SH-SY5Y (cell line): ENCODE results near the gene LUC7L.

Source experiments
- GATA2 ChIP-seq: IDR thresholded peaks from 2 replicates; pipeline ENCODE4 v1.6.1; 2011; ENCODE audit warnings: mild to moderate bottlenecking, low read depth, low read length
- GATA3 ChIP-seq: IDR thresholded peaks from 2 replicates; pipeline ENCODE4 v1.6.1; 2011; ENCODE audit warnings: low read depth, mild to moderate bottlenecking, low read length, moderate library complexity

The LUC7L gene

DNA sequence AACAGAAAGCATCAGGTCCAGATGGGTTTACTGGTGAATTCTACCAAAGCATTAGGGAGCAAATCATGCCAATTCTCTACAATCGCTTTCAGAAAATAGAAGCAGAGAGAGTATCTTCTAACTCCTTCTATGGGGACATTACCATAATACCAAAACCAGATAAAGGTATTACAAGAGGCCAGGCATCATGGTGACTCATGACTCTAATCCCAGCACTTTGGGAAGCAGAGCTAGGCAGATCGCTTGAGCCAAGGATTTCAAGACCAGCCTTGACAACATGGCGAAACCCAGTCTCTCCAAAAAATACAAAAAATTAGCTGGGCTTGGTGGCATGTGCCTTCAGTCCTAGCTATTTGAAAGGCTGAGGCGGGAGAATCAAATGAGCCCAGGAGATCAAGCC, 26.0 kb downstream of the LUC7L start:
- TF ChIP-seq GATA3: no peak
- TF ChIP-seq GATA2: no peak

DNA sequence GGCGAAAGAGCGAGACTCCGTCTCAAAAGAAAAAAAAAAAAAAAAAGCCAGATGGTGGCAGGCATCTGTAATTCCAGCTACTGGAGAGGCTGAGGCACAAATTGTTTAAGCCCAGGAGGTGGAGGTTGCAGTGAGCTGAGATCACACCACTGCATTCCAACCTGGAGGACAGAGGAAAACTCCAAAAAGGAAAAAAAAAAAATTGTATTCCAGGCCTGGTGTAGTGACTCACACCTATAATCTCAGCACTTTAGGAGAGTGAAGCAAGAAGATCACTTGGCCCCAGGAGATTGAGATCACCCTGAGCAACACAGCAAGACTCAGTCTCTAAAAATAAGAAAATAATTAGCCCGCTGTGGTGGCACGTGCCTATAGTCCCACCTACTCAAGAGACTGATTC, 28.9 kb downstream of the LUC7L start:
- TF ChIP-seq GATA3 (no peak), GATA2 (no peak)

DNA sequence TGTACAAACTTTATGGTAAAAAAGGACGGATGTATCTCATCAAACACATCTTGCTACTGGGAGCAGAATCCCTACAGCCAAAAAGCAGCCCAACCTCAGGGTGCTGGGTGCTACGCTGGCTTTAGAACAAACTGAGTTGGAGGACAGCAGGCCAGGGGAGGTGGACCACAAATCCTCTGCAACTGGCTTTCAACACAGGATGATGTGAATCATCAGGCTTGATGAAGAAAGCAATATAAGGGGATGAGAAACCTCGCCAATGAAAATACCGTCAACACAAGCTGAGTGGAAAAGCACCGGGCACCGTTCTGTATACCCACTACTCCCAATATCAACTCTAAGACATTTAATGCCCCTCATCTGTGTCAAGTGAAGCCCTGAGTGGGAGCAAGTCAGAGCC, 34.7 kb downstream of the LUC7L start:
- TF ChIP-seq GATA3: no peak

DNA sequence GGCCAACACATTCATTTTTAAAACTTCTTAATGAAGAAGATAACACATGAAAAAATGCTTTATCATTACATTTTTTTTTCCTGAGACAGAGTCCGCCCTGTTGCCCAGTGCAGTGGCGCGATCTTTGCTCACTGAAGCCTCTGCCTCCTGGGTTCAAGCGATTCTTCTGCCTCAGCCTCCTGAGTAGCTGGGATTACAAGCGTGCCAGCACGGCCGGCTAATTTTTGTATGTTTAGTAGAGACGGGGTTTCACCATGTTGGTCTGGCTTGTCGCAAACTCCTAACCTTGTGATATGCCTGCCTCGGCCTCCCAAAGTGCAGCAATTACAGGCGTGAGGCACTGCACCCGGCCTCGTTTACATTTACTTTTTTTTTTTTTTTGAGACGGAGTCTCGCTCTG, 35.8 kb downstream of the LUC7L start:
- no peak for TF ChIP-seq GATA3
- TF ChIP-seq GATA2: no peak

DNA sequence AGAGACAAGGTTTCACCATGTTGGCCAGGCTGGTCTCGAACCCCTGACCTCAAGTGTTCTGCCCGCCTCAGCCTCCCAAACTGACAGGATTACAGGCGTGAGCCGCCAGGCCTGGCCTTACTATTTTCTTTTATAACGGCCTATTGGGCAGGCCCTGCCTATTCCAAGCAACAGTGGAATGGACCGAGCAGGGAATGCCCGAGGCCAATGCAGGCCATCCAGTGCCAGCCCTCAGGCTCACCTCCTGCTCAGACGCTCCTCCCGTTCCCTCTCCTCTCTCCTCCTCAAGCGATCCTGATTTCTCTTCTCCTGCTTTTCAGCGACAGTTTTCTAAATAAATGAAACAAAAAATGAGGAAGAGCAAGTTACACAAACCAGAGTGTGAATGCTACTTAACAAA, 36.6 kb downstream of the LUC7L start:
- TF ChIP-seq GATA3: no peak

DNA sequence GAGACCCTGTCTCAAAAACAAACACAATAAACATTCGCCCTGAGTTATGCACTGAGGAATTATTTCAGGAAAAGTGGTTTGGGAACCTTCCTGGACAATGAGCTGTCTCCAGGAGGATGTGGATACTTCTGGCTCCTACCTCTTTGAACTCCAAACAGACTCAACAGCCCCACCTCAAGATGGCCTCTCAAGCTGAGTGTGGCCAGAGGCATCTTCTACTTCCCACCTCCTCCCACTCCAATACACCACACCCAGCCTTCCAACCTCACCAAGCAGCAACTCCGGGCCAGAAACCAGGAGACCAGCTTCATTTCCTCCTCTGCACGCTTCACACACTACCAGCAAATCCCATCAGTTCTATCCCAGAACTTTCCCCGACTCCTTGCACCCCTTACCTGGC, 37.4 kb downstream of the LUC7L start:
- TF ChIP-seq GATA3 (no peak), GATA2 (no peak)

DNA sequence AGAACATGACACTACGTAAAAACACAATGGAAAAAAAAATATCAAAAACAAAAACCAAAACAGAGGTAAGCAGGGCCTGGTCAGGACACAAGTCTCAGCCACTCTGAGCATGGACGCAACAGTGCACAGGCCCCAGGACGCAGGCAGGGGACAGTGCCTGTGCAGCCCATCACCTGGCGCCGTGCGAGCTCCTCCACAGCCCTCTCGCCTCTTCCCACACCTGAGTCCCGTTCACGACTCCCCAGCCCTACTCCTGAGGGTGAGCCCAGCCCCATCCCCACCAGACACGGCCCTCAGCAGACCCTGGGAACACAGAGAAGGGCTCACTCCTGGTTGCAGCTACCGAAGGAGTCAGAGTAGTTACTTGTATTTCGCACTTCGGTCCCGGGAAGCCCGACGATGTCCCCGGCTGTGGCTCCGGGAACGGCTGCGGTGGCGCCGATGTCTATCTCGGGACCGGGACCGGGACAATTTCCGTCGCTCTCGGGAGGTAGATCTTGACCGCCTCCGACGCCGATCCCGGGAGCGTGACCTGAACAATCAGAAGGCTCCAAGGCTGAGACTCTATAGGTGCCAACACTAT, 39.6 kb downstream of the LUC7L start:
- TF ChIP-seq GATA3: no peak

DNA sequence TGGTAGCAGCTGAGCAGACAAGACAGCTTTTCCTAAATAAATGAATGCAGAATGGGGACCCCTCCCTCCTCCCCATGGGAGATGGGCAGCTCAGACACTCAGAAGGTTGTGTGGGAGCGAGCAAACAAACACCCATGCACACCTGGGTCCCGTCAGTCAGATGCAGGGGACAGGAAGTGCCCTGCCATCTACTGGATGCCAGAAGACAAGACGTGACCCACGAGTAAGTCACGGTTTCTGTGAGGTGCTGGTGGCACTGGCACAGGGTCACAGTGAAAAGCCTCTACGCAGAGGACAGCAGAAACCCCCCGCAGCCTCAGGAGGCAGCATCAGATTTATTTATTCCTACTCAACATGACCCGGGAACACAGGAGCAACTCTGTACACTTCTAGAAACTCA, 40.6 kb downstream of the LUC7L start:
- TF ChIP-seq GATA2 (no peak), GATA3 (no peak)

DNA sequence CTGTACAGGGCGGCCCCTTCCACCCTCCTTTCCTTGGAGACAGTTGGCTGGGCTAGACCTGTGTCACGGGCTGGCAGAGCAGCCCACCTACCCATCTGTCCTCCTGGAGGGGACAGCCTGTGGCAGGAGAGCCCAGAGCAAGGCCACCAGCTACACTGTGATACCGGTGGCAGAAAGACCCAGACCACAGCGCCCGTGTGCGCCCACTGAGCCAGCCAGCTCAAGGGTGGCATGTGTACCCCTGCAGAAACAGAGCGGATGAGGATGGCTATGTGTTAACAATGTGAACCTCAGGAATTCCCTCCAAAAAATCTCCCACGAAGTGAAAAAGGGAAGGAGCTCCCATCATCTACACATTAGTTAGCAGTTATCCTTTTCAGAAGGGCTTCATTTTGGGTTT, 41.9 kb downstream of the LUC7L start:
- TF ChIP-seq GATA2: no peak
- TF ChIP-seq GATA3: no peak

DNA sequence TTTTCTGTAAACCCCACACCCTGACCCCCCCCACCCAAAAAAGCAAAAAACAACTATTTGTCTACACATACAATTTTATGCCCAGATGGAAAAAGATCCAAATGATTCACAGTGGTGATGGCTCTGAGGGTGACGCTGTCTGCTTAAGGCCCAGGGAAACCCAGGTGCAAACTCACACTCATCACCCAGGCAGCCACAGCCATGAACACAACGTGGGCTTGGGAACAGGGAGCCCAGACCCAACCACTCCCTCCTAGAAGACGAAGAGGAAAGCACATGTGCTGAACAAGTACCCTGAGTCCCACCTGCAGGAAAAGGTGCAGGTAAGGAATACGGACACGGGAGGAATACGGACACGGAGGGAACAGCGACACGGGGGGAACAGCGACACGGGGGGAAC, 43.6 kb downstream of the LUC7L start:
- TF ChIP-seq GATA2 (no peak), GATA3 (no peak)

DNA sequence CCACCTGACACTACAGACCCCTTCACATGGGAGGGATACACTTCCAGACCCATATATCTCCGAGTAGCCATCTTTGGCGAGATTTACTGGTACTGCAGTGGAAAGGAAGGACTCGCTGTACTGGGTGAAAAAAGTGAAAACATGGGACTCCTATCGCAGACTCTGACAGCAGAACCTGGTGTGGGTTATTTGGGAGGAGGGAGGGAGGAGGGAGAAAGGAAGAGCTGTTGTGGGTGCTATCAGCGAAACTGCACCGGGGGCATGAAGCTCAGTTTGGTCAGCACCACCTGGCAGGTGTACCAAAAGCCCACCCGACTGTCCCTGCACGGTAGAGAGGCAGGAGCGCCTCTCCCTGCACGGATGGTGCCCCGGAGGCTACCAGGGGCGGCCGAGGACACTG, 44.0 kb downstream of the LUC7L start:
- no peak for TF ChIP-seq GATA2
- TF ChIP-seq GATA3: no peak

DNA sequence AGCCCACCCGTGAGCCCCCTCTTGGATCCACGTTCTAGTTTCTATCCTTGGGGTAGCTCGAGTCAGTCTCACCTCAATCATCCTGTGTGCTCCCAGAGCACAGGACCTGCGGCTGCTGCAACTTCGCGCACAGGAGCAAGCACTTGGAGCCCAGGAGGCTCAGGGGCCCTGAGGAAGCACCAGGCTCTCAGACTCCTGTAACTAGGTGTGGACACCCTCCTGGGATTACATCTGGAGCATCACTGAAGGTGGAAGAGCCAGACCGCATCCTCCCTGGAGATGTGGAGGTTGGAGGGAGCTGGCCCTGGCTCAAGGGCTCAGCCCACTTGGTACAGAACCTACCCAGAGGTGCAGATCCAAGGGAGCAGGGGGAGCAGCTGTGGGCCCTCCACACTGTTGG, 46.2 kb downstream of the LUC7L start:
- TF ChIP-seq GATA3: no peak
- no peak for TF ChIP-seq GATA2

DNA sequence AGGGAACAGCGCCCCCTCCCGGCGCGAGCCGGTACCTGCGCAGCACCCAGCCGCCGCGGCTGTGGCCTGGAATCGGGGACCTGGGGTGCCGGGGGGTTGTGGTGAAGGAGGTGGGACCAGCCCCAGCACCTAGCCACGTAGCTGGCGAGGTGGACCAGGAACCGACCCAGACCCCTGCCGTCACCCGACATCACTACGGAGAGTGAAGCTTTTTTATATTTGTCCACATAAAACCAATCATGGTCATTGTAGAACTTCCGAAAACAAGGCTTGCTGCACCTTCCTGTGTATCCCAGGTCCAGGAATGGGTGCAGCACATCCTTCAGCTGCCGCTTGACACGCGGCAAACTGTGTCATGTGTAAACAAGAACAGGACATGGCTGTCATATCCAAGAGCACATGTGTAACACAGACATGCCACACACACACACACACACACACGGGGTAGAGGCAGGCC, 47.7 kb downstream of the LUC7L start:
- no peak for TF ChIP-seq GATA3
- TF ChIP-seq GATA2: no peak

DNA sequence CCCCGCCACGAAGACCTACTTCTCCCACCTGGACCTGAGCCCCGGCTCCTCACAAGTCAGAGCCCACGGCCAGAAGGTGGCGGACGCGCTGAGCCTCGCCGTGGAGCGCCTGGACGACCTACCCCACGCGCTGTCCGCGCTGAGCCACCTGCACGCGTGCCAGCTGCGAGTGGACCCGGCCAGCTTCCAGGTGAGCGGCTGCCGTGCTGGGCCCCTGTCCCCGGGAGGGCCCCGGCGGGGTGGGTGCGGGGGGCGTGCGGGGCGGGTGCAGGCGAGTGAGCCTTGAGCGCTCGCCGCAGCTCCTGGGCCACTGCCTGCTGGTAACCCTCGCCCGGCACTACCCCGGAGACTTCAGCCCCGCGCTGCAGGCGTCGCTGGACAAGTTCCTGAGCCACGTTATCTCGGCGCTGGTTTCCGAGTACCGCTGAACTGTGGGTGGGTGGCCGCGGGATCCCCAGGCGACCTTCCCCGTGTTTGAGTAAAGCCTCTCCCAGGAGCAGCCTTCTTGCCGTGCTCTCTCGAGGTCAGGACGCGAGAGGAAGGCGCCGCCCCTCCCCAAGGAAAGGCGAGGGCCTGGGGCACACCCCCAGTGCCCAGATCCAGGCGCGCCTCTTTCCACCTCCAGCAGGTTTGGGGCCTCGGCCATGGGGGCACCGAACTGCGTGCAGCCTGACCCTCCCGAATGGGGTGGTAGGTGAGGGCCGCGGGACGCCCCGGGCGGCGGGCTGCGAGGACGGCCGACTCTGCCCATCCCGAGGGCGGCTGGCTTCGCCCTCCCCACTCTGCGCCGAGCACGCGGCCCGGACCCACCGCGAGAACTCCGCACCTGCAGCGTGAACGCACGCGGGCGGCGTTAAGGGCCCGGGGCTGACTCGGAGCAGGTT, 48.3 kb downstream of the LUC7L start:
- TF ChIP-seq GATA3 (no peak), GATA2 (no peak)

DNA sequence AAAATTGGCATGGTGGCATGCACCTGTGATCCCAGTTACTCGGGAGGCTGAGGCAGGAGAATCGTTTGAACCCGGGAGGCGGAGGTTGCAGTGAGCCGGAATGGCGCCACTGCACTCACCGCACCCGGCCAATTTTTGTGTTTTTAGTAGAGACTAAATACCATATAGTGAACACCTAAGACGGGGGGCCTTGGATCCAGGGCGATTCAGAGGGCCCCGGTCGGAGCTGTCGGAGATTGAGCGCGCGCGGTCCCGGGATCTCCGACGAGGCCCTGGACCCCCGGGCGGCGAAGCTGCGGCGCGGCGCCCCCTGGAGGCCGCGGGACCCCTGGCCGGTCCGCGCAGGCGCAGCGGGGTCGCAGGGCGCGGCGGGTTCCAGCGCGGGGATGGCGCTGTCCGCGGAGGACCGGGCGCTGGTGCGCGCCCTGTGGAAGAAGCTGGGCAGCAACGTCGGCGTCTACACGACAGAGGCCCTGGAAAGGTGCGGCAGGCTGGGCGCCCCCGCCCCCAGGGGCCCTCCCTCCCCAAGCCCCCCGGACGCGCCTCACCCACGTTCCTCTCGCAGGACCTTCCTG, 49.1 kb downstream of the LUC7L start, which contains the start of gene HBQ1:
TSS of gene HBQ1 (plus strand) at position 359 of the 575 bp plus-strand sequence. CDS start at position 387, 28 bp downstream.
- TF ChIP-seq GATA2 (no peak), GATA3 (no peak)
